HG03175 (cell line): ENCODE results near the gene PIP4P1.
"Not testable (repeated sequence)": the region's sequence is repeated elsewhere in the genome, so short reads cannot be mapped to it uniquely, and the experiment has no call there.

ENCODE experiments used
- ATAC-seq: cut with Tn5 transposase; IDR thresholded peaks from one replicate; pipeline ENCODE4 v1.9.1; 2021; ENCODE audit warnings: mild to moderate bottlenecking, moderate library complexity; ENCODE audit not compliant: unreplicated experiment

Gene PIP4P1

GRCh38 chr14:20477211-20477876 is 16.1 kb upstream of the PIP4P1 start:
- no peak for ATAC-seq

- ATAC-seq = no peak
These were observed 15.5 kb upstream of the PIP4P1 start for GRCh38 chr14:20476776-20477175.

- no peak for ATAC-seq
These were observed 11.4 kb upstream of the PIP4P1 start for GRCh38 chr14:20472536-20473169.

- ATAC-seq = no peak
These were observed 9.3 kb upstream of the PIP4P1 start for GRCh38 chr14:20470603-20470901.

GRCh38 chr14:20469890-20470602 is 8.8 kb upstream of the PIP4P1 start:
- ATAC-seq = peak; percentile 25

GRCh38 chr14:20469242-20469889 is 8.1 kb upstream of the PIP4P1 start, which contains the start of gene PNP:
PNP (plus strand) TSS chr14:20469406; CDS start chr14:20469525, 119 bp downstream.
- ATAC-seq = peak; percentile 94

- ATAC-seq = no peak
These were observed 7.6 kb upstream of the PIP4P1 start for GRCh38 chr14:20468764-20469241.

GRCh38 chr14:20460458-20461224 is 593 bp downstream of the PIP4P1 start:
- peak; percentile 12 for ATAC-seq

GRCh38 chr14:20458031-20458789 is 3.0 kb downstream of the PIP4P1 start:
- no peak for ATAC-seq

- no peak for ATAC-seq
These were observed 4.3 kb downstream of the PIP4P1 start for GRCh38 chr14:20456971-20457370.

- peak; percentile 58 for ATAC-seq
These were observed 5.6 kb downstream of the PIP4P1 start for GRCh38 chr14:20455355-20456300.

GRCh38 chr14:20454516-20455354 is 6.5 kb downstream of the PIP4P1 start, which contains the start of the genes APEX1 and OSGEP:
APEX1 (plus strand) TSS chr14:20455226; CDS start chr14:20455646, 420 bp downstream.
OSGEP (minus strand) TSS chr14:20454812; CDS start chr14:20454683, 129 bp downstream.
- ATAC-seq = peak; percentile 90

- ATAC-seq = not testable (repeated sequence)
These were observed 8.4 kb downstream of the PIP4P1 start for GRCh38 chr14:20452831-20453230.

- ATAC-seq = no peak
These were observed 14.3 kb downstream of the PIP4P1 start for GRCh38 chr14:20446889-20447288.

- ATAC-seq = not testable (repeated sequence)
These were observed 17.6 kb downstream of the PIP4P1 start for GRCh38 chr14:20443650-20444049.

- ATAC-seq = no peak
These were observed 19.8 kb downstream of the PIP4P1 start for GRCh38 chr14:20441461-20441860.

GRCh38 chr14:20440882-20441281 is 20.4 kb downstream of the PIP4P1 start:
- ATAC-seq = no peak

GRCh38 chr14:20440465-20440864 is 20.8 kb downstream of the PIP4P1 start:
- ATAC-seq = no peak
